ENCODE data around the gene TRNP1.

TRNP1 gene

GRCh38 chr1:27025718-27026117, 32.2 kb downstream of the TRNP1 start:
- in situ Hi-C loops (cut with MboI; ENCODE audit: low sequenced_read_pairs), result no loop called here

- in situ Hi-C loops (cut with MboI; ENCODE audit: low sequenced_read_pairs), result no loop called here
These were observed 33.4 kb downstream of the TRNP1 start for GRCh38 chr1:27026621-27027574.

DNA sequence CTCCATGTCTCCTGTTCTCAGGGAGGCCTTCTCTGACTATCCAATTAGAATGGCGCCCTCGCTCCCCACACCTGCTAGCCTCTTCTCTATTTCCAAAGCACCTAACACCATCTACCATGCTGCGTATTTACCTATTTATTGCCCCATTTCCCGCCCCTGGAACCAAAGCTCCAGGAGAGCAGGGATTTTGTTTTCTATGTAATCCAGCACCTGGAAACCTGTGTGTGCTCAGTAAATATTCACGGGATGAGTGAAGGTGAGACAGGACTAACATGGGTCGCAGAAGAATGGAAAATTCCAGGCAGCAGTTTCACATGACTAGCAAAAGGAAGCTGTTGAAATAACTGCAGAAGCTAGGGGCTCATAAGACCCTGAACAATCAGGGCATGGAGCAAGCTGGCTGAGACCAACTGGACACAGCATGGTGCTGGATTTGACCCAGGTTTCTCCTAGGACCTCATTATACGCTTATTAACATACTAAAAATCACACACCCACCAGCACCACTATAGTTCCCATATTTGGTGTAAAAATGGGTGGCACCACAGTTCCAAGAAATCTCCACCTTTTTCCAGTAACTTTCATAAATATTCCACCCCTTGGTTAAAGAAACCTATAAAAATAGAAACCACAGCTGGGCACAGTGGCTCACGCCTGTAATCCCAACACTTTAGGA, 34.2 kb downstream of the TRNP1 start:
- in situ Hi-C loops (cut with MboI; ENCODE audit: low sequenced_read_pairs), result no loop called here

DNA sequence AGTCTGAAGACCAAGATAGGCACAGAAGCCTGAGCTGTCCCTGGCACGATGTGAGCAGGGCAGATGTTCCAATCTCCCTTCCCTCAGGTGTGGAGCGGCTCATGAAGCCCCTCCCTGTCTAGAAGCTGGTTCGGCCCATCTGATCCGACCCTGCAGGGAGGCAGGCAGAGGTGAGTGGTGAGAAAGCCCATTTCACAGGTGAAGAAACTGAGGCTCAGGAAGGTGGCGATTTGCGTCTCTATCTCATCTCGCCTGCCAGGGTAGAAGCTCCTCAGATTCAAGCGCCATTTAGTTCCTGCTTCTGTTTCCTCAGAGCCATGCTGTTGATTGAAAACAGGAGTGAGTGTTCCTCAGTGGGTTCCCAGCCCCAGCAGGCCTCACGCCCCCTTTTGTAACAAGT, 36.0 kb downstream of the TRNP1 start:
- in situ Hi-C loops (cut with MboI; ENCODE audit: low sequenced_read_pairs), result no loop called here

DNA sequence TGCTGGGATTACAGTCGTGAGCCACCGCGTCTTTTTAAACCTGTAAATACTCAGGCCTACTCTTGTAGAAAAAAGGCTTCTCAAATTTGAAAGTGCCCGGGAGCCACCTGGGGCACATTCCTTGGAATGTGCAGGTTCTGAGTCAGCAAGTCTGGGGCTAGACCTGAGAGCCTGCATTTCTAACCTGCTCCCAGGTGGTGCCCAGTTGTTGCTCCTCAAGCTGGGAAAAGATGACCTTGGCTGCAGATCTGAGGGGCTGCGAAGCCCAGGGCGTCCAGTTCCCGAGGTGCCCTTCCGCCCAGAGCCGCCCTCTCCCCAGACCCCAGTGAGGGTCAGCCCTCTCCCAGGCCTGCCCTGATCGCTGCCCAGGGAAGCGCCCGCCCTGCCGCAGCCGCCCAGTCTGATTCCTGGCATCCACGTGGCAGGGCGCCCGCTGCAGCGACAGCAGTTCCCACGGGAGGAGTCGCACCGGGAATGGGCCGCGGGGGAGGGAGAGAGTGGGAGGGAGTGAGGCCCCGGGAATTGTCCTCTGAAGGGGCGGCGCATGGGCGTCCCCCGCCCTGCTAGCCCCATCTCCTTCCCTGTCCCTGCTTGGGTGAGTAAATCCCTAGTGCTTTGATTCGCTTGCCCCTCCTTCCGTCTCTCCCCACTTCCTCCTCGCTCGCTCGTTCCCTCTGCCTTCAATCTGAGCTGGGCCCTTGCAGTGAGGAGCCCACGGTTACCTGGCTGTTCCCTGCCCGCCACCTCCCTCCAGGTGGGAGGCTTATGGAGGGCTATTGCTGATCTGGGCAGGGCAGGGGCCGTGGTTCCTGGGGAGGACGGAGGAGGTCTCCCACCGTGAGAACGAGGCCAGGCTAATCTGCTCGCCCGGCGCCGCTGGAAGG, 38.0 kb downstream of the TRNP1 start:
- in situ Hi-C loops (cut with MboI; ENCODE audit: low sequenced_read_pairs), result no loop called here

GRCh38 chr1:27032119-27032461, 38.6 kb downstream of the TRNP1 start:
- in situ Hi-C loops (cut with MboI; ENCODE audit: low sequenced_read_pairs), result no loop called here

DNA sequence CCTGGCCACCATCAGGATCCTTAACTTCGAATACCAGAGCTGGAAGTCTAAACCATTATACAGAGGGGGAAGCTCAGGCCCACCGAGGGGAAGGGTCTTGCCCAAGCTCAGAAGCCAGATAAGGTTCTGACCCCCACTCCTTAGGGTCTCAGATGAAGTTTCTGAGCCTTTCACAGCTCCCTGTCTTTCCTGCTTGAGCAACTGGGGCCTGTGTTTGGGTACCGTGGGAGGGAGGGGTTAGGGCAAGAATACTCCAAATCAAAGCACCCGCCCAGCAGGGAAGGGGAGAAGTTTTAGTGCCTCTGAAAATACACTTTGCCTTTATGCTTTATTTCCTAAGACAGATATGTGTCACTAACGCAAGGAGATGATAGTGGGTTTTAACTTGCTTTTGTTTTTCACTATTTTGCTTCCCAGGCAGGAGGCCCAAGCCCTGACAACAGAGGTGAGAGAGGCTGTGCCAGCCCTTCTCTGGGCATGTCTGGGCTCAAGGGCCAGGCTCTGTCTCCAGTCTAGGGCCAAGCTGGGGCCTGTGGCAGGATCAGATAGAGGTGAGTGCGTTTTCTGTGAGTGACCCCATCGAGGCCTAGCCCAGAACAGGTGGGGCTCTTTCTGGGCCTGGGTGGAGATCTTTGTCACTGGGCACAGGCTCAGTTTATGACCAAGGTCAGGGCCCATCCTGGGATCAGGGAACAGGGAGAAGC, 39.7 kb downstream of the TRNP1 start:
- in situ Hi-C loops (cut with MboI; ENCODE audit: low sequenced_read_pairs), result no loop called here

DNA sequence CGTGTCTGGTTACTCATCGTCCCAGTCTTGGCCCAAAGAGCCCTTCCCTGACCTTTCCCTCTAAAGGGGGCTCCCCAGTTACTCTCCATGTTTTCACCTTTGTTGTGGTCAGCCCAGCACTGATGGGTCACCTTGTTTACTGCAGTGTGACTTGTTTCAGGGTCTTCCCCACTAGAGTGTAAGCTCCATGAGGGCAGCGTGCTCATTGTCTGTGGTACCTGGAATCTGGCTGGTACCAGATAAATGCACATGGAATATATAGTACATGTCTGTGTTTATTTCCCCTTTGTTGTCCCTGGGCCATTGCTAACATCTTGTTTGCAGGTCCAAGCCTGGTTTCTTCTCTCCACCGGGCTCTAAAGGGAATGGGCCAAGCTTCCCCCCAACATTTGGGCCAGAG, 41.9 kb downstream of the TRNP1 start:
- in situ Hi-C loops (cut with MboI; ENCODE audit: low sequenced_read_pairs), result no loop called here

GRCh38 chr1:27036718-27037117, 43.2 kb downstream of the TRNP1 start:
- in situ Hi-C loops (cut with MboI; ENCODE audit: low sequenced_read_pairs), result no loop called here

DNA sequence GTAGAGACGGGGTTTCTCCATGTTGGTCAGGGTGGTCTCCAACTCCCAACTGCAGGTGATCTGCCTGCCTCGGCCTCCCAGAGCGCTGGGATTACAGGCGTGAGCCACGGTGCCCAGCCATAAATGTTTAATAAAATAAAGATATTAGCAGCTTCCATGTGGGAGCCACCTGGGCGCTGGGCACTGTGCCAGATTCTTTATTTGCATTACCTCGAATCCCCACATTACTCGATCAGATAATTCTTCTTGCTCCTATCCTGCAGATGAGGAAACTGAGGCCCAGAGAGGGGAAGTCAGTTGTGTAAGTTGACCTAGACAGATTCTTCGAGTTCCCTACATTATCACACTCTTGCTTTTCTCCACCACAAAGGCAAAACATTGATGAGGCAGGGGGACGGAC, 44.0 kb downstream of the TRNP1 start:
- in situ Hi-C loops (cut with MboI; ENCODE audit: low sequenced_read_pairs), result no loop called here

DNA sequence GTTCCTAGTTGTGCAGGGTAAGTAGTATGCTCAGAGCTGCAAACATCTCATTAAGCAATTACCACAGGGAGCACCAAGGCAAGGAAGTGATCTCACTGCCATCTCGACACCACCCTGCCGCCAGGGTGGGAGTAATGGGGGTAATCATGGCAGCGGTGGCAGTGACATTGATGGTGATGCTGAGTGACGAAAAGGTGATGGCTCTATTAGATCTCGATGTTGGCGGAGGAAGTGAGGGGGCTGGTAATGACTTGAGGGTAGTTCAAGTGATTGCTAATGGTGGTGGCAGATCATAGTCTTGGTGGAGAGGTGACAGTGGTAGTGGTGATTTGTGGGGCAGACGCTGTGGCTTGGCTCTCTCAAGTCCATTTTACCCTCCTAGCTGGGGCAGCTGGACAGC, 44.5 kb downstream of the TRNP1 start:
- in situ Hi-C loops (cut with MboI; ENCODE audit: low sequenced_read_pairs), result no loop called here

DNA sequence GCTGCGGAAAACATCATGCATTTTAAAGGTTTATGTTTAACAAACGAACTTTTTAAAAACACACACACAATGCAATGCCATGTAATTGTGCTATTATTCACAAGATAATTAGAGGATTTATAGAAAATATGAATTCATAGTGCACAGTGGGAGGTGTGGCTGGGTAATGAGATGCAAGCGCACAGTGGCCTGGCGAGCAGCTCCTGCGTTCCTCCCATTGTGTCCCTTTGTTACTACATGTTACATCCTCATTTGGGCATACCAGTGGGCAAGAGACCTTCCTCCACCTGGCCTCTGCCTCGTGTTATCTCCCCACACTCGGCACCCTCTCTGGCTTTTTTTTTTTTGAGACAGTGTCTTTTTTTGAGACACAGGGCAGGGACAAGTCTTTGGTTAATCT, 49.2 kb downstream of the TRNP1 start:
- in situ Hi-C loops (cut with MboI; ENCODE audit: low sequenced_read_pairs), result no loop called here

GRCh38 chr1:27044613-27045151, 51.2 kb downstream of the TRNP1 start:
- in situ Hi-C loops (cut with MboI; ENCODE audit: low sequenced_read_pairs), result no loop called here

- in situ Hi-C loops (cut with MboI; ENCODE audit: low sequenced_read_pairs), result no loop called here
These were observed 52.6 kb downstream of the TRNP1 start for GRCh38 chr1:27045973-27046558.

GRCh38 chr1:27047914-27048313, 54.4 kb downstream of the TRNP1 start:
- in situ Hi-C loops (cut with MboI; ENCODE audit: low sequenced_read_pairs), result no loop called here

- in situ Hi-C loops (cut with MboI; ENCODE audit: low sequenced_read_pairs), result no loop called here
These were observed 55.6 kb downstream of the TRNP1 start for GRCh38 chr1:27049100-27049499.

DNA sequence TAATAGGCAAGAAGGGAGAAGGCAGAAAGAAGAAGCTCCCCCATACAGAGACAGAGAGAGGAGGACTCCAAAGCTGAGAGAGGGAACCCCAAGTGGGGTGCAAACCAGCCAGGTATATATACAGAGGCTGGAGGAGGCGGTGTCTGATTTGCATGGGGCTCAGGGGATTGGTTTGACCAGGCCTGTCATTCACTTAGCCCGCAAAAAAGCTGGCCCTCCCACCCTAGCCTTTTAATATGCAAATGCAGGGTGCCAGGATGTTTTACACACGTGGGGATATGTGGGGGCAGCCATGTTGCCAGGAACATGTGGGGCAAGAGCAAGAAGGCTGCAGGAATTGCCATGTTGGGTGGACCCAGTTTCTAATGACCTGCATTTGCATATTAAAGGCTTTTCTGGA, 56.1 kb downstream of the TRNP1 start:
- in situ Hi-C loops (cut with MboI; ENCODE audit: low sequenced_read_pairs), result no loop called here

Data from hTERT RPE-1 (cell line).